ENCODE data around the gene TLR7.

TLR7 gene

DNA sequence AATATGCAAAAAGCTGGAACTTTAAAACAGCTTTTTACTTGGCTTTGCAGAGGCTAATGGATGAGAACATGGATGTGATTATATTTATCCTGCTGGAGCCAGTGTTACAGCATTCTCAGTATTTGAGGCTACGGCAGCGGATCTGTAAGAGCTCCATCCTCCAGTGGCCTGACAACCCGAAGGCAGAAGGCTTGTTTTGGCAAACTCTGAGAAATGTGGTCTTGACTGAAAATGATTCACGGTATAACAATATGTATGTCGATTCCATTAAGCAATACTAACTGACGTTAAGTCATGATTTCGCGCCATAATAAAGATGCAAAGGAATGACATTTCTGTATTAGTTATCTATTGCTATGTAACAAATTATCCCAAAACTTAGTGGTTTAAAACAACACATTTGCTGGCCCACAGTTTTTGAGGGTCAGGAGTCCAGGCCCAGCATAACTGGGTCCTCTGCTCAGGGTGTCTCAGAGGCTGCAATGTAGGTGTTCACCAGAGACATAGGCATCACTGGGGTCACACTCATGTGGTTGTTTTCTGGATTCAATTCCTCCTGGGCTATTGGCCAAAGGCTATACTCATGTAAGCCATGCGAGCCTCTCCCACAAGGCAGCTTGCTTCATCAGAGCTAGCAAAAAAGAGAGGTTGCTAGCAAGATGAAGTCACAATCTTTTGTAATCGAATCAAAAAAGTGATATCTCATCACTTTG is 55.2 kb downstream of the TLR7 start:
- Histone ChIP-seq H3K4me3 (ENCODE audit: insufficient read depth, low read depth, low read length, poor library complexity, severe bottlenecking) (no peak overlapping the region), H3K27me3 (replicated peaks; ENCODE audit: control insufficient read depth, insufficient read depth, low read length, poor library complexity, severe bottlenecking) (no peaks in the 10 kb centered on the region), H3K4me1 (ENCODE audit: control insufficient read depth, insufficient read depth, low read length, poor library complexity, severe bottlenecking) (no peaks in the 10 kb centered on the region), H3K9me3 (ENCODE audit: control insufficient read depth, low read length) (no peaks in the 10 kb centered on the region), H3K36me3 (ENCODE audit: control insufficient read depth, insufficient read depth, low read length) (no peaks in the 10 kb centered on the region), H3K27ac (ENCODE audit: insufficient read depth, low read length, poor library complexity, severe bottlenecking) (no peak overlapping the region)
- no peak for DNase-seq

DNA sequence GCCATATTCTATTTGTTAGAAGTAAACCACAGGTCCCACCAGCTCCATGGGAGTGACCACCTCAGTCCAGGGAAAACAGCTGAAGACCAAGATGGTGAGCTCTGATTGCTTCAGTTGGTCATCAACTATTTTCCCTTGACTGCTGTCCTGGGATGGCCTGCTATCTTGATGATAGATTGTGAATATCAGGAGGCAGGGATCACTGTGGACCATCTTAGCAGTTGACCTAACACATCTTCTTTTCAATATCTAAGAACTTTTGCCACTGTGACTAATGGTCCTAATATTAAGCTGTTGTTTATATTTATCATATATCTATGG is 55.7 kb downstream of the TLR7 start:
- Histone ChIP-seq H3K36me3 (ENCODE audit: control insufficient read depth, insufficient read depth, low read length) (no peaks in the 10 kb centered on the region), H3K4me1 (ENCODE audit: control insufficient read depth, insufficient read depth, low read length, poor library complexity, severe bottlenecking) (no peaks in the 10 kb centered on the region), H3K4me3 (ENCODE audit: insufficient read depth, low read depth, low read length, poor library complexity, severe bottlenecking) (no peak overlapping the region), H3K9me3 (ENCODE audit: control insufficient read depth, low read length) (no peaks in the 10 kb centered on the region), H3K27ac (ENCODE audit: insufficient read depth, low read length, poor library complexity, severe bottlenecking) (no peak overlapping the region), H3K27me3 (replicated peaks; ENCODE audit: control insufficient read depth, insufficient read depth, low read length, poor library complexity, severe bottlenecking) (no peaks in the 10 kb centered on the region)
- no peak for DNase-seq

DNA sequence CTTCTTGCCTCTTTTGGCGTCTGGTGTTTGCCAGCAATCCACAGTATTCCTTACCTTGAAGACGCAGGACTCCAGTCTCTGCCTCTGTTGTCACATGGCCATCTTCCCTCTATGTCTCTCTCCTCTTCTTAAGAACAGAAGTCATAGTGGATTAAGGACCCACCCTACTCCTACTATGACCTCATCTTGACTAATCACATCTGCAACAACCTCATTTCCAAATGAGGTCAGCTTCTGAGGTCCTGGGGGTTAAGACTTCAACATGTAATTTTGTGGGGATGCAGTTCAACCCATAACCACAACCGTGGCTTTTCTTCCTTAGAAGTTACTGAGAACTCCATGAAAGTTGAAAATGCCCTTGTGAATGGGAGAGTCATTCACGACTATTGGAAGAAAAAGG is 62.8 kb downstream of the TLR7 start:
- DNase-seq: no peak
- no peaks in the 10 kb centered on the region for H3K27me3 ChIP-seq (replicated peaks; ENCODE audit: control insufficient read depth, insufficient read depth, low read length, poor library complexity, severe bottlenecking)
- no peaks in the 10 kb centered on the region for H3K36me3 ChIP-seq (ENCODE audit: control insufficient read depth, insufficient read depth, low read length)
- no peaks in the 10 kb centered on the region for H3K9me3 ChIP-seq (ENCODE audit: control insufficient read depth, low read length)
- H3K27ac ChIP-seq (ENCODE audit: insufficient read depth, low read length, poor library complexity, severe bottlenecking): no peak overlapping the region
- H3K4me1 ChIP-seq (ENCODE audit: control insufficient read depth, insufficient read depth, low read length, poor library complexity, severe bottlenecking): no peaks in the 10 kb centered on the region
- no peak overlapping the region for H3K4me3 ChIP-seq (ENCODE audit: insufficient read depth, low read depth, low read length, poor library complexity, severe bottlenecking)

DNA sequence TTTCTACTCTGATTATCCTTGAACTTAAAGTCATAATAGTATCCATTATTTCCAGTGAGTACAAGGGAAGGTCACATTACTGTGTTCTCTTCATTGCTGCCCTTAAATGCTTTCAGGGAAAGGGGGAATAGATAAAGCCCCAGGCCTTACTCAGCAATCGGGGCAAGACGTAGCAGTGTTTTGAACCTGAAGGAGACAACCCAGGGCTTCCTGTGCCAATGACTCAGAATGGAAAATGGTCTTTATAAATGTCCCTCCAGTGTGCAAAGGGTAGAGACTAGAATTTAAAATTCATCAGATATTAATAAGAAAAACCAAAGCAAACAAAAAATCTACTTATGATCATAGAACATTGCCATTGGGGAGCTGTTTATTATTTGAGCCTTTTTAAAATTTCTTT is 63.3 kb downstream of the TLR7 start:
- no peak for DNase-seq
- Histone ChIP-seq H3K27ac (ENCODE audit: insufficient read depth, low read length, poor library complexity, severe bottlenecking) (no peak overlapping the region), H3K36me3 (ENCODE audit: control insufficient read depth, insufficient read depth, low read length) (no peaks in the 10 kb centered on the region), H3K9me3 (ENCODE audit: control insufficient read depth, low read length) (no peaks in the 10 kb centered on the region), H3K4me3 (ENCODE audit: insufficient read depth, low read depth, low read length, poor library complexity, severe bottlenecking) (no peak overlapping the region), H3K27me3 (replicated peaks; ENCODE audit: control insufficient read depth, insufficient read depth, low read length, poor library complexity, severe bottlenecking) (no peaks in the 10 kb centered on the region), H3K4me1 (ENCODE audit: control insufficient read depth, insufficient read depth, low read length, poor library complexity, severe bottlenecking) (no peaks in the 10 kb centered on the region)

DNA sequence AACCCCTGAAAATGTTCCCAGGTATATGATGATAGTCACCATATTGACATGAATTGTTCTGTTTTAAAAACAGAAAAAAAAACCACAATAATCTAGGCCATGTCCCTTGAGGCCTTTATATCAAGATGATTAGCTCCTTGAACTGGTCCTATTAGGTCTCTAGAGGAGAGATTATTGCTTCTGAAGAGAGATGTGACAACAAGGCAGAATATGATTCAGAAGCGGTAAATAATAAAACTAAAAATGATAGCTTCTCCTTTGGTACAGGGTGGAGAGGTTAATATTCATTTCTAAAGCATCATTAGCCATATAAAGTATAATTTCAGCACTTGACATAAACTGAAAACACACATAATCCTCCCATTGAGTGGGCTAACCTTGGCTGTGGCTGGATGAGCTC is 65.4 kb downstream of the TLR7 start:
- H3K9me3 ChIP-seq (ENCODE audit: control insufficient read depth, low read length): no peaks in the 10 kb centered on the region
- H3K27me3 ChIP-seq (replicated peaks; ENCODE audit: control insufficient read depth, insufficient read depth, low read length, poor library complexity, severe bottlenecking): no peaks in the 10 kb centered on the region
- no peaks in the 10 kb centered on the region for H3K4me1 ChIP-seq (ENCODE audit: control insufficient read depth, insufficient read depth, low read length, poor library complexity, severe bottlenecking)
- no peak overlapping the region for H3K27ac ChIP-seq (ENCODE audit: insufficient read depth, low read length, poor library complexity, severe bottlenecking)
- H3K4me3 ChIP-seq (ENCODE audit: insufficient read depth, low read depth, low read length, poor library complexity, severe bottlenecking): no peak overlapping the region
- H3K36me3 ChIP-seq (ENCODE audit: control insufficient read depth, insufficient read depth, low read length): no peaks in the 10 kb centered on the region
- no peak for DNase-seq

DNA sequence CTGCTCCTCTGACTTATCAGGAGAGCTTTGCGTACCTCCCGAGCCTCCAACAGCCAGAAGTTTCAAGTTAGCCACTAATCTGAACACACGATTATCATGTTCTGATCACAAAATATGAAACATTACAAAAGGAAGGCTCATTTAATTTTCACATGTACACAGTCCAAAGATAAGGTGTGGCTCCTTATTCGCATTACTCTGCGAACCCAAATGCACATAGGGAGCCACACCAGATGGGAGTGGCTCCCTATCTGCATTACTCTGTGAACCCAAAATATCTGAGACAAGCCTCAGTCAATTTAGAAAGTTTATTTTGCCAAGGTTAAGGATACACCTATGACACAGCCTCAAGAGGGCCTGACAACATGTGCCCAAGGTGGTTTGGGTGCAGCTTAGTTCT is 68.0 kb downstream of the TLR7 start:
- no peak for DNase-seq

DNA sequence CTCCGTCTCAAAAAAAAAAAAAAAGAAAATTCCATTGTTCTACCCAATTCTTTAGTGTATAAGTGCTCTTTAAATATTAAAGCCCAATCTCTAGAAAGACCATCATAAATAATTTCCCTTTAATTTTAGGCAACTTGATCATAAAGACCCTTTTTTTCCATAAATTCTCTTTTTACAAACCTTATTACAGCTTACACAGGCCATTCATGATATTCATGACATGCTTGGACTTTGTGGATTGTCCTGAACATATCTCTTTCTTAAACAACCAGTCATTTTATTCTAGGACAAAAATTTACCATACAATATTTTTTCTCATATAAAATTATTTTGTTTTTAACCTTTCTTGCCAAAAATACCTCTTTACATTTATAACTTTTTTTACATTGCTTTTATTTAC is 70.1 kb downstream of the TLR7 start:
- Histone ChIP-seq H3K27me3 (replicated peaks; ENCODE audit: control insufficient read depth, insufficient read depth, low read length, poor library complexity, severe bottlenecking) (no peaks in the 10 kb centered on the region), H3K4me3 (ENCODE audit: insufficient read depth, low read depth, low read length, poor library complexity, severe bottlenecking) (no peak overlapping the region), H3K36me3 (ENCODE audit: control insufficient read depth, insufficient read depth, low read length) (no peaks in the 10 kb centered on the region), H3K4me1 (ENCODE audit: control insufficient read depth, insufficient read depth, low read length, poor library complexity, severe bottlenecking) (no peaks in the 10 kb centered on the region), H3K9me3 (ENCODE audit: control insufficient read depth, low read length) (no peaks in the 10 kb centered on the region), H3K27ac (ENCODE audit: insufficient read depth, low read length, poor library complexity, severe bottlenecking) (no peak overlapping the region)
- no peak for DNase-seq

More for the DNA sequence above, 68.0 kb downstream of the TLR7 start:
- H3K27ac ChIP-seq (ENCODE audit: insufficient read depth, low read length, poor library complexity, severe bottlenecking): no peak overlapping the region
- H3K4me1 ChIP-seq (ENCODE audit: control insufficient read depth, insufficient read depth, low read length, poor library complexity, severe bottlenecking): no peaks in the 10 kb centered on the region
- no peaks in the 10 kb centered on the region for H3K9me3 ChIP-seq (ENCODE audit: control insufficient read depth, low read length)
- H3K36me3 ChIP-seq (ENCODE audit: control insufficient read depth, insufficient read depth, low read length): no peaks in the 10 kb centered on the region
- no peaks in the 10 kb centered on the region for H3K27me3 ChIP-seq (replicated peaks; ENCODE audit: control insufficient read depth, insufficient read depth, low read length, poor library complexity, severe bottlenecking)
- H3K4me3 ChIP-seq (ENCODE audit: insufficient read depth, low read depth, low read length, poor library complexity, severe bottlenecking): no peak overlapping the region

Measured in effector memory CD4-positive, alpha-beta T cell (primary cell).